Activated CD4-positive, alpha-beta T cell treated with anti-CD3 and anti-CD28 coated beads, Interleukin-2, Interleukin-4, amounts not matched to agents 100 ng/mL and 50 ng/mL, durations not matched to agents 16 hours and 8 hours (primary cell): ENCODE measurements around the gene TSPAN18.

Source experiments
- DNase-seq: peaks from one replicate; pipeline ENCODE4 v3.0.0-alpha.2; 2020; ENCODE audit warnings: low spot score

The TSPAN18 gene

DNA sequence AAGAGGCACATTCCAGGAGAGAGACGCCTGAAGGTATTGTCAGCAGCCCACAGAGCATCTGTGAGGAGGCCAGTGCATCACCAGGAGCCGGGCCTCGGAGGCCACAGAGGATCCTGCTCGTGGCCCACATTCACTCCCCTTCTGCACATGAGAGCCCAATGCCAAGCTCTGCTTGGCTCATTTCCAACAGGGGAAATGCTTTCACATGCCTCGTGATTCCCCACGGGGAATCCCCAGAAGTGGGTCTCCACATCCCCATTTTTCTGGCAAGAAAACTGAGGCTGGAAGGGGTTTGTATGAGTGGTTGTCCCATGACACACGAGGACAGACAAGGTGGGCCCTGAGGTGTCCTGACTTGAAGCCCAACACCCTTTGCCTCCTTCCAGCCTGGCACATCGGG, 189.6 kb downstream of the TSPAN18 start:
- no peak for DNase-seq

DNA sequence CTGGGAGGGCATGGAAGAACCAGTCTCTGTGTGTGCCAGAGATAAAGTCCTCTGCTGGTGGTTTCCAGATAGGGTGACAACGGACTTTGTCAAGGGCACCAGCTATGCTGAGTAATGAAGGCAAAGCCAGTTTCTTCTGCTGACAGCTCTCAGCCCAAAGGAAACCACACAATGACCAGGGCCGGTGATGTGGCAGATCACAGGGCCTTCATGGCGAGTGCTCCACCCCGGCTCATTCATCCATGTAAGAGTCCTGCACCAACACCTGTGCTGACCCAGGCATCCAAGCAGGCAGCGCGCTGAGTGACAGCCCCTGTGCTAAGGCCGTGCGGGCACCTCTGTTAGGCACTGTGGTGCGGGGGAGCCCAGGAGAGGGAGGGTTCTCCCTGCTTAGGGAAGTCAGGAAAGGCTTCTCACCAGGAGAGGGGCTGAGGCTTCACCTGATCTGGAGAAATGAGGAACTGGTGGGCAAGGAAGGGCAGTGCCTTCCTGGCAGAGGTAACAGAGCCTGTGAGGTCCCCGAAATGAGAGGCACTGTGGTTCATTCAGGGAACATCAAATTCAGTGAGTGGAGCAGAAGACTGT, 190.1 kb downstream of the TSPAN18 start:
- DNase-seq: no peak

DNA sequence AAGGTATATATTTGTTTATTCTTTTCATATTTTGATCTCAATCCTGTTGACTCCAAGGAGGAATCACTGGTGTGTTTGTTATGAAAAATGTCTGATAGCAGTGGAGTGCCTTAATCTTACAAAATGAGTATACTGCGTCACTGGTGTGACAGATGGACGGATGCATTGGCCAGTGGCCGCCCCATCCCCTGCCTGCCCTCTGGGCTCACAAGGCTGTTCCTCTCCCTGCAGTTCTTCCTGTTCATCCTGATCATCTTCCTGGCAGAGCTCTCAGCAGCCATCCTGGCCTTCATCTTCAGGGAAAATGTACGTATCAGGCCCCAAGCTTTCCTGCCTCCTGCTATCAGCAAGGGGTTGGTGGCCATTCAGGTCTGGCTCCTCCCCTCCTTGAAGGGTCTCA, 191.0 kb downstream of the TSPAN18 start:
- no peak for DNase-seq

DNA sequence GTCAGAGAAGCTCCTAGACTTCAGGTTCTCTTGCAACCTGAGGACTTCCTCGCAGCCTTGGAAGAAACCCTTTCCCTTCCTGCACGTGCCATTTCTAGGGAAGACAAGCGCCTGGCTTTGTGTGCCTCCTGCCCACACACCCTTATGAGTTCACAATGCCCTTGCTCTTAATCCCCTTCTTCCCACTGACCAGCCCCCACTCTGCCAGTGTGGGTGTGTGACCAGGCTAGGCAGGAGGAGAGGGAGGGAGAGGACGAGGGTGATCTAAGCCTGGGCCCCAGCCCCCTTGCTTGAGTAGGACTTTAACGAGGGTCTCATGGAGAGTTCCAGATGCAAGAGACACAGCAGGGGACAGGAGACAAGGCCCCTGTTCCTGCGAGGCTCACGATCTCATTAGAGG, 193.7 kb downstream of the TSPAN18 start:
- no peak for DNase-seq

DNA sequence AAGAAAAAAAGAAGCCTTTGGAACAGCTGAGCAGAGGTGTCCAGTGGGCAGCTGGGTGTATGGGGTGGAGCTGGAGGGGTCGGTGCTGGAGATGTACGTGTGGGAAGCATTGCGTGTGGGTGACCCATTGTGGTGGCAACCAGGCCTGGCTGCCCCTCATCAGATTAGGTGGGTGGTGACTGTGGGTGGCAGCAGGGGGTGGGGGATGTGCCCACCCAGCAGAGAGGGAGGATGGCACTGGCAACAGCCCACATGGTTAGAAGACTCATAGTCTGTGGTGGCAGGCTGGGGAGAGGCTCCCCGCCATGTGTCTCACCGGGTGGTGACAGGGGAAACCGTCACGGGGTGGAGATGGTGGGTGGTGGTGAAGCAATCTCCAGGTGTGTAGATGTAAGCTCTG, 196.4 kb downstream of the TSPAN18 start:
- no peak for DNase-seq

DNA sequence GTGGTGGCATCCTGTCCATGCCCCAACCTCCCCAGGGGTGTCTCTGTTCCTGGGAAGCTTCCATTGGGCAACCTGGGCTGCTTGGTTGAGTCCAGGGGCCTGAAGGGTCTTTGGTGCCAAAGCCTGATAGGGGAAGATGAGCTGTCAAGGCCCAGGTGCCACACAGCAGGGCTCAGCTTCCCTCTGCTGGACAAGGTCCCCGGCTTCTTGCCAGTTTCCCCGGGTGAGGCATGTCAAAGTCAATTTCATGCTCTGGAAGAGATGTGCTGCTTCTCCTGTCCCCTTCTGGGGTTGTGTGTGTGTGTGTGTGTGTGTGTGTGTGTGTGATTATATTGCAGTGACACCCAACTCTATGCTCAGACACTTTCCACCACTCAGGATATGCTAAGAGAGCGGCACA, 197.0 kb downstream of the TSPAN18 start:
- DNase-seq: no peak

DNA sequence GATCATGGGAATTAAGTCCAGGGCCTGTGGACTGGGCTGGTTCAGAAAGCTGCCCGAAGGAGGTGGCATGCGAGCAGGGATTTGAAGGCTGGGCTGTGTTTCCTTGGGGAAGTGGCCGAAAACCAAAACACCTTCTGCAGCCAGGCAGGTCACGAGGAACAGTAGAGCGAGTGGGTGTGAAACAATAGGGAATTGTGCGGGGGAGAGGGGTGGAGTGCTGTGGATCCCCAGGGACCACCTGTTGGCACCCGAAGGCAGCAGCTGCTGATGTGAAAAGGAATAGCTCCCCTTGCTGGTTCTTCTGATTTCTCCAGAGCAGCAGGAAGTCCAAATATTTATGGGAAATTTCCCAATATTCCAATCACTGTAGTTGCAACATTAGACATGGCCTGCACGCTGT, 199.3 kb downstream of the TSPAN18 start:
- DNase-seq: no peak

DNA sequence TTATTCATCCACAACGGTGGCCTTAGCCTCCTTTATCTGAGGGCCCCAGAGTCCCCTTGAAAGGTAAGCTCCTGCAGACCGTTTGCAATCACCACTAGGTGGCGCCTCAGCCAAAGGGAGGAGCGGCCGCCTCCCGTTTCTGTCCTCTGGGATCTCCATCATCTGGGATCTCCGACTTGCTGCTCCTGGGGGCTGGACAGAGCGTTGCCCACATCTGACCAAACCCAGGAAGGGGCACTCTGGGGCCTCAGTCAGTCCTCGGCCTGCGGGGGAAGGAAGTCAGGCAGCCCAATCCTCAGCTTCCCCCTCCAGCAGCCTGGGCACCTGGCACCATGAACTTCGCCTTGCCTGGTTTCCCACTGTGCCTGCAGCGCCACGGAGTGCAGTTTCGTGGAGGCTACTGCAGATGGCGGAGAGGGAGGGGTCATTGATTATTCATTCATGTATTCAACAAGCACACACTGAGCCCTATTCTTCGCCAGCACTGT, 200.5 kb downstream of the TSPAN18 start:
- peak; percentile 64 for DNase-seq

DNA sequence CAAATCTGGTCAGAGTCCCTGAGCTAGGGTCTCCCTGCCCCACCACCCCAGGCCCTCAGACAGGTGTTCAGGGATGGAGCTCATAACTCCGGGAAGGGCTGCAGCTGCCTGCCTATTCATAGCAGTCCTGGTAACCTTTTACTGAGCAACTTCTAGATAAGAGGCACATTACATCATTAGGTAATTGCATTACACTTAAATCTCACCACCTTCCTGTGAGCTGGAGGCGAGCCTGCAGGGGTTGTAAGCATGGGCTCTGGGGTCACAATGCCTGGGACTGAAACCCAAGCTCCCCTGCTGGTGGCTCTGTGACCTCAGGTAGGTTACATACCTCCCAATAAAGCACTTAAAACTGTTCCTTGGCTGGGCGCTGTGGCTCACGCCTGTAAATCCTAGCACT, 201.4 kb downstream of the TSPAN18 start:
- DNase-seq: no peak

DNA sequence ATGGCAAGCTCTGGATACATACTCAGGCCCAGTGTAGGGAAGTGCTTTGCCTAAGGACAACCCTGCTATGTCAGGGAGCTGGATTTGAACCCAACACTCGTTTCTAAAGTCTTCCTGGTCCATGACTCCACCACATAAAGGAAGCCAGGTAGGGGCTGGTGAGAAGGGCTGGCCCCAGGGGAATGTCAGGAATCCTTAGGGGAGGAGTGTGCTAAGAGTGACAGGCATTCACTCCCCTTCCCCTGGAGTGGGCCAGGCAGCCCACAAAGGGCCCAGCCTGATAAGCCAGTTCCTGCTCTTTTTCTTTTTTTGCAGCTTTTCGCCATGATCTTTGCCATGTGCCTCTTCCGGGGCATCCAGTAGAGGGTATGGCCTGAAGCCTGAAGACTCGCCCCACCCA, 202.1 kb downstream of the TSPAN18 start:
- no peak for DNase-seq

DNA sequence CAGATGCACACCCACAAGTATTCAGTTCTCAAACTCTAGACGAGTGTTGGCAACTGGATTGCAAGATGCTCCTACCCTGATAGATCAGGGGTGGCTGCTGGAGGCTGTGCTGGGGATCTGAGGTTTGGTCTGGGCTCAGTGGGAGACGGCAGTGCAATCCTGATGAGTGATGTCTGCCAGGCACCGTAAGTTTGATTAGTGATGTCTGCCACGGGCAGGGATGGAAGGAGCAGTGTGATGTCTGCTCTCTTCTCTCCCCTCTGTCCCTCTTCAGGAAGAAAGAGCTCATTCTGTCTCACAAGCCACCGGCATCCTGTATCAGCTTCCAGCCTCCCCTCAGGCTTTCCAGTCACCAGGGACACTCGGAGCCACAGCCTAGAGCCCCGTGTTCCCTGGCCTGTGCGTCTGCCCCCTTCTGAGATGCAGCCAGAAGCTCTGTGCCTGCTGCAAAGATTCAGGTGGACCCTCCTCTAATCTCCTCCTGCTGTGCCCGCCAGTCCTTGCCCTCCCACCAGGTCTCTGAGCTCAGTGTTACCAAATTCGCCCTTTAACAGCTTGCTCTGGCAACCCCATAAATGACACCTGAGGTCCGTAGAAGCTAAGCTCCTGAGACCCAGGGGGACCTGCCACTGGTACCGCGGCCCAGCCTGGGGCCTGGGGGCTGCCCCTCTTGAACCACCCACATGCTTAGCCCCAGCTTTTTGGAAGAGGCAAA, 204.0 kb downstream of the TSPAN18 start:
- no peak for DNase-seq

DNA sequence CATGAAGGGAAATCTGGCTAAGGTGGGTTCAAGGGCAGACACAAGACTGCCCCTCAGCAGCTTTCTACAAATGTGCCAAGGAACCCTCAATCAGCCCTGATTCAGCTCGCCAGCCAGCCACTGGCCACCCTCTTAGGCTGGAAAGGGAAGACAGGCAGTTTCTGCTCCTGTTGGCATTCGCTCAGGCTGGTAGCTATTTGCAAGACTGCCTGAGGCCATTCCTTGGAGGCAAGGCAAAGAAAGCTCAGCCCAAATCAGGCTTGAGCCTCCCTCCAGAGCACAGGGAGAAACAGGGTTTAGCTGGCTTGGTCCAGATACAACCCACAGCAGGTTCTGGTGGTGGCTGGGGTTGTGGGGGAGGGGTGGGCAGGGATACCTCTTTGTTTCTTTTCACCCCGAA, 204.7 kb downstream of the TSPAN18 start:
- no peak for DNase-seq

DNA sequence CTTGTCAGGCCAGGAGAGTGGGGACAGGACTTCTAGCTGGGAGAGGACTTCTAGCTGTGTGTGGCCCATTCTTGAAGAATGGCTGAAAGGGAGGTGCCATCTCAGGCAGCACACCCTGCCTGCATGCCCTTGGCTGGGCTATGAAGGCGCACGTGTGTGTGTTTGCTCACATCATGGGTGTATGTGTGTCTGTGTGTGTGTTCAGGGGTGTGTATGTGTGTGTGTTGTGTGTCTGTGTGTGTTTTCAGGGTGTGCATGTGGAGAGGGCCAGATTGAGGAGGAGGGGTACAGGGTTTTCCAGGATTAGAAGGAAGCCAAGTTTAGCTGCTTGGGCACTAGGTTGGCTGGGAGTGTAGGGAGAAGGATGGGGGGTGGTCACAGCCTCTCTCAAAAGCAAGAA, 207.3 kb downstream of the TSPAN18 start:
- no peak for DNase-seq

DNA sequence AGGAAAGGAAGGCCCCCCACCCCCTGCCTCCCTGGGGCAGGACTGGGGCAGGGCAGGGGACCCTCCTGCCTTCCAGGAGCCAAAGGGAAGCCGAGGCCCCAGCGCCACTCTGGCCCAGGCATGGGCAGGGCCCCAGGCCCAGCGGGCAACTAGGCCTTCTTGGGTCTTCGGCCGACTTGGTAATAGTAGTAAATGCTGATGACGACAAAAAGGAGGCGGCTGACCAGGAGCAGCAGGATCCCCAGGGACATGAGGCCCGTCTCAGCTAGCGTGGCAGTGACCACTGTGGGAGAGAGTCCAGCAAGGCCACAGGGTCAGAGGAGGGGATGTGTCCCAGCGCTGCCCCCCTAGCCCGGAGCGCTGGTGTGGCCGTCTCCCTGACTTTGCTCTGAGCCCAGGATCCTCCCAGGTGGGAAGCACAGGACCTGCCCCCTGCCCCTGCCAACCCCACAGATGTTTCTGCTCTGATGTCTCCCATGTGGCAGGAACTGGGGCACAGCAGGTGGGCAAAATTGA, 208.0 kb downstream of the TSPAN18 start:
- no peak for DNase-seq

DNA sequence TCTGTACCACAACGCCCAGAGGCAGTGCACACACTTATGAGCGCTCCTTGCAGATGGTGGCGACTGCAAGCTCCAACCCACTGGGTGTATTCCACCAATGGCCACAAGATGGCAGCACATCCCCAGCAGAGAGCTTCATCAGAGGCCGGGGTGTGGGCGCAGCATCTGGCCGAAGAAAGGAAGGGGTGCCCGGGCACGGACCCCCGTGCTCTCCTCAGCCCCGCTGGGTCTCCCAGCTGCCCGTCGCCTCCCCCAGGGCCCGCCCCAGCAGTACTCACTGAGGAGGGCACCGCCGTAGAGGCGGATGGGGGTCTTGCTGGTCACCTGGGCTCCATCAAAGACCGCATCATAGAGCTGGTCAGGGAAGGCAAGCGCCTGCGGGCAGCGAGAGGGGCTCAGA, 209.8 kb downstream of the TSPAN18 start:
- peak; percentile 67 for DNase-seq

DNA sequence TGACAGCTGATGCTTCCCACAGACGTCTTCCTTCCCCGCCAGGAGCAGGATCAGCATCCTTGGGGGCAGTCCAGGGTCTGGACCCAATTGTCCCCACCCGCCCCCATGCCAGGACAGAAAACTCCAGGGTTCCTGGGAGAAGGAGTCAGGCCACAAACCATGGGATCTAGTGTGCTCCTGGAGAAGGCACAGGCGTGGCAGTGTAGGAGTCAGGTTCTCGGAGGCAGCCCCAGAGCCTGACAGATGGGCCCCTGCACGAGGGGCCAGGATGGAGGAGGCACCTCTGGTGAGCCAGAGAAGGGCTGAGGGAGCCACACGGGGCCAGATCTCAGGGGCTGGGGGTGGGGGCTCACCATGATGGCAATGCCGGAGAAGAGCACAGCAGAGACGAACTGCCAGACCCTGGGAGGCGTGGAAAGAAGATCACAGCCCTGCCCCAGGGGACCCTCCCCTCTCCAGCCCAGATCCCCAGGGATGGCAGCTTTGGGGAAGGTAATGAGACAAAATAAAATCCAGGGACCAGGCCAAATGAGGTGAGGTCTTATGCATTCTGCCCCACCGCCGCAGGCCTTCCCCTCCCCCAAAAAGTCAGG, 210.3 kb downstream of the TSPAN18 start:
- no peak for DNase-seq

DNA sequence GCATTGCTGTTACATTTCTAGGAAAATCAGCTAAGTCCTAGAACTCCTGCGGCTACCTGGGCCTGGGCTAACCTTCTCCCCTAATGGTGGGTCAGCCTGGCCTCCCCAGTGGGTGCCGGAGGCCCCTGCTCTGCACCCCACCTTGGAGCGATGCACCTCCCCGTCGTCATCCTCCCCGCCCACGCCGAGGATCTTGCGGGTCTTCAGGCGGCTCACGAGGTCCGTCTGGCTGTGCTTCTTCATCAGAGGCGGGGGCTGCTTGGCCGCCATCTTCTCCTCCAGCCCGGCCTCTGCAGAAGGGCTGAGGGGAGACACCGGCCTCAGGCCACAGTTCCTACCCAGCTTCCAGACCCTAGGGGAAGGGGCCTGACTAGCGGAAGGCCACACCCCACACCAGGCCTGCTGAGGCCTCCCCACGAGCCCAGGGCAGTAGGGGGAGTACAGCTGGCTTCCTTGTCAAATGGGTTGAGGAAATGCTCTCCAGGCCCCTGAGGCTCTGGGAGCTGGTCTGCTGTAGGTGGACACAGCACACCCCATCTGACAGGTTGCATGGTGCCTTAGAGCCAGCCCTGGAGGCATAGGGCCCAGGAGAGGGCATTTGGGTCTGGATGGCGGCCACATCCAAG, 211.4 kb downstream of the TSPAN18 start:
- DNase-seq: no peak

DNA sequence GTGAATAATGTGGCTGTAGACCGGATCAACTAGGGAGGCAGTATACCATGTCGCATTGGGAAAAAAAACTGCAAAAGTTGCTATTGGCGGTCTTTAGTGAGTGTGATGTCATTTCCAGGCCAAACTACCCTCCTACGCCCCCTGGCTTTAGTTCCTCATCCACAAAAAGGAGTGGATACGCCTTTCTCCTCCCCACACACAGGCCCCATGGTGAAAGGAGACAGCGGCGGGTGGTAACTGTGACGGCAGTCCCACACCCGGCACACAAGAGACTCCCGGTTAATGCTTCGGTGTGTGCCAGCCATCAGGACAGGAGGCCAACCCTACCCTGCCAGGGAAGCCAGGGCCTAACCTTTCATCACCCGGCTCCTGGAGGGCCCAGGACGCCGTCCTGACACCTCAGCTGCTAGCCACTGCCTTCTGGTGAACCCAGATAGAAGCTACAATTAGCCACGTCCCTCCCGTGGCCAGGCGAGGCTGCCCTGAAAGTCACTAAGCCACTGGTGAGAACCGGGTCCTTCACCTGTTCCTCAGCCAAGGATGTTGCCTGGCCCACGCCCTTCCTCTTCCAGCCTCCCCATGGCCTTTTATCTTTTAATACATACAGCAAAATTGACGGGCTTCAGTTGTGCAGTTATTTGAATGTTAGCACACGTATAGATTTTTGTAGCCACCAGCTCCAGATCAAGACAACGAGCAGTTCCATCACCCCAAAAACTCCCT, 213.1 kb downstream of the TSPAN18 start:
- no peak for DNase-seq

DNA sequence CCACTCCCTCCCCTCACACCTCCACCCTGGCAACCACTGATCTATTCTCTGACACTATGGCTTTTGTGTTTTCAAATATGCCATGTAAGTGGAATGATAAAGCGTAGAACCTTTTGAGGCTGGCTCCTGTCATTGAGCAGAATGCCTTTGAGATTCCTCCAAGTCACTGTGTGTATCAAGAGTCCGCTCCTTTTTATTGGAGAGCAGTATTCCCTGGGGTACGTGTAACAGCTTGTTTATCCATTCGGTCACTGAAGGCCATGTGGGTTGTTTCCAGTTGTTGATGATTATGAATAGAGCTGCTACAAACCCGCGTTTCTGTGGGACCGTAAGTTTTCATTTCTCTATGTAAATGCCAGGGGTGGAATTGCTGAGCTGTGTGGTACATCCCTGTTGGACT, 213.6 kb downstream of the TSPAN18 start:
- DNase-seq: no peak

DNA sequence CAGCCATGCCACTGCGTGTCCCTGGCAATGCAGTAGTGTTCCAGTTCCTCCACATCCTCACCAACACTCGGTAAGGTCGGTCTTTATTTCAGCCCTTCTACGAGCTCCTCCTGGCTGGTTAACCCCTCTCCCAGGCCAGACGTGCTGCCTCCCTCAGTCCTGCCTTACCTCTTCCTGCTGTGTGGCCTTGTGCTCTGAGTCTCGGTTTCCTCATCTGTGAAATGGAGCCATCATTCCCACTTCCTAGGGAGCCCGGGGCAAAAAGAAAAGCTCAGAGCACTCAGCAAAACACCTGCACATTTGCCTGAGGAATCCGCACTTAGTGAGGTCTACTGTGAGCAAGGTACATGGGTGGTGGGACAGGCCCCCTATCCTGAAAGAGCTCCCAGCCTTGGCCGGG, 214.1 kb downstream of the TSPAN18 start:
- DNase-seq: no peak

DNA sequence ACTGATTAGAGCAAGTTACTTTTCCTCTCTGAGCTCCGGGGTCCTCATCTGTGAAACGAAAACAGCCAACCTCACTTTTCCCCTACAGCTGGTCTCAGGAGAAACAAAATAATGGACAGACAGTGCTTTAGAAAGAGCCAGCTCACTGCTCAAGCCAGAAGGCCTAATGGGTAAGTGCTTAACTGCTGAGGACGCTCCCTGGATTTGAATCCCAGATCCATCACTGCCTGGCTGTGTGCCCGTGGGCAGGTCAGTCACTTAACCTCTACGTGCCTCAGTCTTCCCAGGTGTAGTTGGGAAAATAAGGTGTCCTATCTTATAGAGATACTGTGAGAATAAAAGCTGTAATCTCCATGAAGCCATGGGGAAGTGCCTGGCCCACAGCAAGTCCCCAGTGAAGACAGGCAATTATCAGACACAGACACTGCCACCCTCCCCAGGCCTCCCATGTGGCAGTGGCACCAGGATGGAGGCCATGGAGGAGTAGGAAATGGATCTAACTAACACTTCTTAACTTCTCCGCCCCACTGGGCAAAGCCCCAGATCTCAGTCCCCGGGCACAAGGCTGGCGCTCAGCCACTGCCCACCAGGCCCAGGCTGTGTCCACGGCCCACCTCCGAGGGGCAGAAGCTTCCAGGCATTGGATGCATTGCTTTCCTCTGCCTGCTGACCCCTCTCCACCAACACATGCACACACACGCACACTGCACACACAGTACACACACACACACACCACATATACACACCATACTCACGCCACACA, 214.7 kb downstream of the TSPAN18 start:
- no peak for DNase-seq
